SK-N-MC (cell line): ENCODE data around the gene DDX27.

Experiments
- EZH2 ChIP-seq: fragments of 200-600 bp; sonication (generic); IDR thresholded peaks from one replicate; pipeline ENCODE4 v1.6.1; 2017; ENCODE audit warnings: antibody characterized with exemption
- FOXP2 ChIP-seq: optimal IDR thresholded peaks from 2 replicates; pipeline ENCODE3; 2011; ENCODE audit warnings: mild to moderate bottlenecking, moderate library complexity; ENCODE audit not compliant: insufficient read depth; ENCODE audit errors: extremely low read length, control extremely low read depth
- POLR2AphosphoS5 ChIP-seq: IDR thresholded peaks from 2 replicates; pipeline ENCODE4 v1.6.1; 2012; ENCODE audit warnings: mild to moderate bottlenecking, low read depth, low read length, borderline replicate concordance

DNA sequence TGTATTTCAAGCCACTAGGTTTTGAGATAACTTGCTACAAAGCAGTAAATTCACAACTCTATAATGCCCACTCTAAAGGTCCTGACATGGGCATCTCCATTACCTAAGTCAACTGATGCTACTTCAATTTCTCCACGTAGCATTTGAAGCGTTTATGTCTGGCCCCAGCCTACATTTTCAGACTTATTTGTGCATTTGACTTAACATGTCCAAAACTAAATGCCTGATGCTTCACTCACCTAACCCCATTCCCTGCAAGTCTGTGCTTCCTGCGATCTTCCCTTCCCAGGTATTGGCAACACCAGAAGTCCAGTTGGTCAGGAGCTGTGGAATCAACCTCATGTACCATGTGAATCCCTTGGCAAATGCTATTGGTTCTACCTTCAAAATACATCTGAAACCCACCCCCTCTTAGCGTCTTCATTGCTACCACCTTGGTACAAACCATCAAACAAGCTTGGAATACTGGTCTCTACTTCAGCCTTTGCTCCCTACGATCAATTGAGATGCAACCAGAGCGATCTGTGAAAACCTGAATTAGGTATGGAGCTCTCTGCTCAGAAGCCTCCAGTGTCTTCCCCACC, 71.5 kb downstream of the DDX27 start:
- no peak for TF ChIP-seq EZH2
- no peak; the same call in none of the 2 replicates for TF ChIP-seq POLR2AphosphoS5
- TF ChIP-seq FOXP2, result no peak
